GM19238 (cell line): ENCODE measurements around the gene ARHGEF3.

Experiments
- DNase-seq: peaks from one replicate; pipeline ENCODE4 v3.0.0; 2011; ENCODE audit warnings: low spot score; ENCODE audit not compliant: insufficient read length

Gene ARHGEF3

GRCh38 chr3:56683122-56683817, 118.5 kb downstream of the ARHGEF3 start, which contains the start of gene TASOR:
TASOR (minus strand) TSS chr3:56683265; CDS start chr3:56683006, 259 bp downstream.
- DNase-seq = peak; percentile 85

- peak; percentile 32 for DNase-seq
These were observed 119.2 kb downstream of the ARHGEF3 start for GRCh38 chr3:56682462-56683121.

- DNase-seq = no peak
These were observed 119.7 kb downstream of the ARHGEF3 start for GRCh38 chr3:56681984-56682461.

- DNase-seq = no peak
These were observed 121.6 kb downstream of the ARHGEF3 start for GRCh38 chr3:56680054-56680580.
